C4-2B (cell line): Measurements from ENCODE around the gene SCTR.

Experiments used
- ZFX ChIP-seq: fragments of 450-650 bp; IDR thresholded peaks from 2 replicates; pipeline ENCODE4 v1.6.1; 2017
- TF ChIP-seq, protein P1 (sequence below): fragments of 450-650 bp; conservative IDR thresholded peaks from 2 replicates; pipeline ENCODE4 v1.5.1; 2017; ENCODE audit warnings: mild to moderate bottlenecking

DNA sequence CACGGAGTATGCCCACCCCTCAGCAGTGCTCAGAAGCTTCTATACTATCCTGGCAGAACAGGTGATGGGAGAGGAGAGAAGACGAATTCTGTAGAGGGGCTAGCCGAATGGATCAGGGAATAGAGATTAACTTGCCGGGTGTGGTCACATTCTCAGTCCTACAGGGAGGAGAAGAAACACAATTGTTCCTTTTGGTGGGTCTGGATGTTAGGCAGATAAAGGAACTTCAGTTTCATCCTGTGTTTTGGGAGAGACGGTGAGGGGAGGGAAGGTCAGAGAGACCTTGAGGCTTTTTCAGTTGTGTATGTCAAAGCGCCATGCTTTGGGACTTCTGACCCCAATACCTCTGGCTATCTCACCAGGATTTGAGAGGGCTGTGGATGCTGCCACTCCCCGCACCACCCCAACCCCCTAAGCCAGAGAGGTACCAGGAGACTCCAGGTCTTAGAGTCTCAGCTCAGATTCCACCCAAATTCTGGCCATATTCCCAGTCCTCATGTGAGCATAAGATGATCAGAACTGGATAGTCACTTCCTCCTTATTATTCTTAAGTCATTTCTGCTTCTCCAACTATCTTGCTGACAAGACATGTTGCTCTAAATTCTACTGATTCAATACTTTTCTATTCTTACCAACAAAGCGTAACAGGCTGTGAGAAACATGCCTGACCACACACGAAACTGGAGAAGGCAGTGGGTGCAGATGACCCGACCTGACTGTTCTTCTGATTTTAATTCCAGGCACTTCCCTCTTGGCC lies 94.9 kb downstream of the SCTR start:
- TF ChIP-seq, protein P1, sequence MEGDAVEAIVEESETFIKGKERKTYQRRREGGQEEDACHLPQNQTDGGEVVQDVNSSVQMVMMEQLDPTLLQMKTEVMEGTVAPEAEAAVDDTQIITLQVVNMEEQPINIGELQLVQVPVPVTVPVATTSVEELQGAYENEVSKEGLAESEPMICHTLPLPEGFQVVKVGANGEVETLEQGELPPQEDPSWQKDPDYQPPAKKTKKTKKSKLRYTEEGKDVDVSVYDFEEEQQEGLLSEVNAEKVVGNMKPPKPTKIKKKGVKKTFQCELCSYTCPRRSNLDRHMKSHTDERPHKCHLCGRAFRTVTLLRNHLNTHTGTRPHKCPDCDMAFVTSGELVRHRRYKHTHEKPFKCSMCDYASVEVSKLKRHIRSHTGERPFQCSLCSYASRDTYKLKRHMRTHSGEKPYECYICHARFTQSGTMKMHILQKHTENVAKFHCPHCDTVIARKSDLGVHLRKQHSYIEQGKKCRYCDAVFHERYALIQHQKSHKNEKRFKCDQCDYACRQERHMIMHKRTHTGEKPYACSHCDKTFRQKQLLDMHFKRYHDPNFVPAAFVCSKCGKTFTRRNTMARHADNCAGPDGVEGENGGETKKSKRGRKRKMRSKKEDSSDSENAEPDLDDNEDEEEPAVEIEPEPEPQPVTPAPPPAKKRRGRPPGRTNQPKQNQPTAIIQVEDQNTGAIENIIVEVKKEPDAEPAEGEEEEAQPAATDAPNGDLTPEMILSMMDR = no peak
- no peak for TF ChIP-seq ZFX
